ENCODE data around the gene SAXO2. TPM values are rescaled to one million over a fixed set of nuclear protein-coding genes. Genes with fewer than 3 reads are reported as not detected.
"Not testable (repeated sequence)": the region's sequence is repeated elsewhere in the genome, so short reads cannot be mapped to it uniquely, and the experiment has no call there.

SAXO2 gene
- polyA plus RNA-seq, 1 donor from 2014 or later: 8.6 TPM

DNA sequence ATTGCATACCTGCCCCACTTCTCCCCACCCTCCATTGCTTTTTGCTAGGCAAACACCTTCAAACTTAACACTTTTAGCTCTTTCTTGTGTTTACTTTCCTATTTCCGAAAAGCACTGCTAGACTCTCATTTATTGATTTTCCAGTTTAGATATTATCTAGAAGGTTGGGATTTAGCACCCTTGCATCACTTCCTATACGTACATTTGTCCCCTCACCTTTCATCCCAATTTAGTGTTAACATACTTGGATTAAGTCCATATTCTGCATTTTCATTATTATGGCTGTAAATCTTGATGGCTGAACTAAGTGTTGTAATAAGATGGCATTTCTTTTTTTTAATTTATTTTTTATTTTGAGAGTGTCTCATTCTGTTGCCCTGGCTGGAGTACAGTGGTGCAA, 47.2 kb downstream of the SAXO2 start:
- Histone ChIP-seq H3K9me3 (ENCODE audit: low read length) (no peaks in the 10 kb centered on the region), H3K9ac (ENCODE audit: low read length) (no peak overlapping the region), H3F3A (ENCODE audit: insufficient read depth, low read length, poor library complexity, severe bottlenecking) (no peaks in the 10 kb centered on the region), H3K27me3 (ENCODE audit: insufficient read depth, low read depth, low read length) (no peaks in the 10 kb centered on the region), H3K27ac (ENCODE audit: low read length) (no peak overlapping the region), H2AFZ (ENCODE audit: low read depth, low read length) (no peak overlapping the region), H4K20me1 (ENCODE audit: insufficient read depth) (no peaks in the 10 kb centered on the region), H3K9me2 (ENCODE audit: insufficient read depth, low read length) (no peaks in the 10 kb centered on the region), H3K4me2 (ENCODE audit: low read length) (no peak overlapping the region), H3K4me3 (ENCODE audit: low read length) (no peak overlapping the region), H3K36me3 (ENCODE audit: insufficient read depth, low read length) (no peaks in the 10 kb centered on the region), H3K79me2 (replicated peaks; ENCODE audit: insufficient read depth, low read length) (no peaks in the 10 kb centered on the region)
- TF ChIP-seq EZH2 (IDR thresholded peaks at IDR 0.05; ENCODE audit: borderline replicate concordance, insufficient read depth, low read length, poor library complexity, severe bottlenecking) (no peak), MXI1 (conservative IDR thresholded peaks at IDR 0.05; ENCODE audit: poor library complexity, severe bottlenecking) (no peak), RAD21 (conservative IDR thresholded peaks at IDR 0.05) (no peak), SMC3 (conservative IDR thresholded peaks at IDR 0.05; ENCODE audit: poor library complexity) (no peak), TAF1 (IDR thresholded peaks at IDR 0.05; ENCODE audit: low read depth) (no peak), POLR2AphosphoS5 (IDR thresholded peaks at IDR 0.05) (no peak), EP300 (conservative IDR thresholded peaks at IDR 0.05; ENCODE audit: poor library complexity, severe bottlenecking) (no peak)
- TF ChIP-seq, protein P1, sequence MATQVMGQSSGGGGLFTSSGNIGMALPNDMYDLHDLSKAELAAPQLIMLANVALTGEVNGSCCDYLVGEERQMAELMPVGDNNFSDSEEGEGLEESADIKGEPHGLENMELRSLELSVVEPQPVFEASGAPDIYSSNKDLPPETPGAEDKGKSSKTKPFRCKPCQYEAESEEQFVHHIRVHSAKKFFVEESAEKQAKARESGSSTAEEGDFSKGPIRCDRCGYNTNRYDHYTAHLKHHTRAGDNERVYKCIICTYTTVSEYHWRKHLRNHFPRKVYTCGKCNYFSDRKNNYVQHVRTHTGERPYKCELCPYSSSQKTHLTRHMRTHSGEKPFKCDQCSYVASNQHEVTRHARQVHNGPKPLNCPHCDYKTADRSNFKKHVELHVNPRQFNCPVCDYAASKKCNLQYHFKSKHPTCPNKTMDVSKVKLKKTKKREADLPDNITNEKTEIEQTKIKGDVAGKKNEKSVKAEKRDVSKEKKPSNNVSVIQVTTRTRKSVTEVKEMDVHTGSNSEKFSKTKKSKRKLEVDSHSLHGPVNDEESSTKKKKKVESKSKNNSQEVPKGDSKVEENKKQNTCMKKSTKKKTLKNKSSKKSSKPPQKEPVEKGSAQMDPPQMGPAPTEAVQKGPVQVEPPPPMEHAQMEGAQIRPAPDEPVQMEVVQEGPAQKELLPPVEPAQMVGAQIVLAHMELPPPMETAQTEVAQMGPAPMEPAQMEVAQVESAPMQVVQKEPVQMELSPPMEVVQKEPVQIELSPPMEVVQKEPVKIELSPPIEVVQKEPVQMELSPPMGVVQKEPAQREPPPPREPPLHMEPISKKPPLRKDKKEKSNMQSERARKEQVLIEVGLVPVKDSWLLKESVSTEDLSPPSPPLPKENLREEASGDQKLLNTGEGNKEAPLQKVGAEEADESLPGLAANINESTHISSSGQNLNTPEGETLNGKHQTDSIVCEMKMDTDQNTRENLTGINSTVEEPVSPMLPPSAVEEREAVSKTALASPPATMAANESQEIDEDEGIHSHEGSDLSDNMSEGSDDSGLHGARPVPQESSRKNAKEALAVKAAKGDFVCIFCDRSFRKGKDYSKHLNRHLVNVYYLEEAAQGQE (IDR thresholded peaks at IDR 0.05; ENCODE audit: borderline replicate concordance): no peak
- TF ChIP-seq, protein P2, sequence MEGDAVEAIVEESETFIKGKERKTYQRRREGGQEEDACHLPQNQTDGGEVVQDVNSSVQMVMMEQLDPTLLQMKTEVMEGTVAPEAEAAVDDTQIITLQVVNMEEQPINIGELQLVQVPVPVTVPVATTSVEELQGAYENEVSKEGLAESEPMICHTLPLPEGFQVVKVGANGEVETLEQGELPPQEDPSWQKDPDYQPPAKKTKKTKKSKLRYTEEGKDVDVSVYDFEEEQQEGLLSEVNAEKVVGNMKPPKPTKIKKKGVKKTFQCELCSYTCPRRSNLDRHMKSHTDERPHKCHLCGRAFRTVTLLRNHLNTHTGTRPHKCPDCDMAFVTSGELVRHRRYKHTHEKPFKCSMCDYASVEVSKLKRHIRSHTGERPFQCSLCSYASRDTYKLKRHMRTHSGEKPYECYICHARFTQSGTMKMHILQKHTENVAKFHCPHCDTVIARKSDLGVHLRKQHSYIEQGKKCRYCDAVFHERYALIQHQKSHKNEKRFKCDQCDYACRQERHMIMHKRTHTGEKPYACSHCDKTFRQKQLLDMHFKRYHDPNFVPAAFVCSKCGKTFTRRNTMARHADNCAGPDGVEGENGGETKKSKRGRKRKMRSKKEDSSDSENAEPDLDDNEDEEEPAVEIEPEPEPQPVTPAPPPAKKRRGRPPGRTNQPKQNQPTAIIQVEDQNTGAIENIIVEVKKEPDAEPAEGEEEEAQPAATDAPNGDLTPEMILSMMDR (IDR thresholded peaks at IDR 0.05; ENCODE audit: poor library complexity, severe bottlenecking): no peak

DNA sequence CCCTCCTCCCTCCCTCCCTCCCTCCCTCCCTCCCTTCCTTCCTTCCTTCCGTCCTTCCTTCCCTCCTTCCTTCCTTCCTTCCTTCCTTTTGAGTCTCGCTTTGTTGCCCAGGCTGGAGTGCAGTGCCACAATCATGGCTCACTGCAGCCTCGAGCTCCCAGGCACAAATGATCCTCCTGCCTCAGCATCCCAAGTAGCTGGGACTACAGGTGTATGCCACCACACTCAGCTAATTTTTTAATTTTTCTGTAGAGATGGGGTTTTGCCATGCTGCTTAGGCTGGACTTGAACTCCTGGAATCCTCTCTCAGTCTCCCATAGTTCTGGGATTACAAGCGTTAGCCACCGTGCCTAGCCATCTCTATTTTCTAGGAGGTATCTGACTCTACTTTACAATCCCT, 48.7 kb downstream of the SAXO2 start:
- H3K9me2 ChIP-seq (ENCODE audit: insufficient read depth, low read length); H3K36me3 ChIP-seq (ENCODE audit: insufficient read depth, low read length); H3K4me2 ChIP-seq (ENCODE audit: low read length); H4K20me1 ChIP-seq (ENCODE audit: insufficient read depth); H3K27me3 ChIP-seq (ENCODE audit: insufficient read depth, low read depth, low read length); H3K79me2 ChIP-seq (replicated peaks; ENCODE audit: insufficient read depth, low read length); H3K27ac ChIP-seq (ENCODE audit: low read length); H3K9ac ChIP-seq (ENCODE audit: low read length); H3F3A ChIP-seq (ENCODE audit: insufficient read depth, low read length, poor library complexity, severe bottlenecking); H2AFZ ChIP-seq (ENCODE audit: low read depth, low read length); H3K4me3 ChIP-seq (ENCODE audit: low read length); H3K9me3 ChIP-seq (ENCODE audit: low read length): not testable (repeated sequence)

Measured in neural cell (in vitro differentiated cells).